Stomach (tissue), 9 donors: ENCODE measurements around the gene PNPLA8. TPM values are rescaled to one million over a fixed set of nuclear protein-coding genes. Genes with fewer than 3 reads are reported as not detected.

Source experiments
- DNase-seq, 2 donors: peaks; one replicate each; pipeline versions ENCODE4 v3.0.0 to v3.0.0-alpha.2; 2013 to 2019
- H3K27ac ChIP-seq, 5 donors: fragments of 200-600 bp in 4 of 5; sonication (generic) in 4 of 5; one replicate each; pipeline ENCODE4 v1.5.1; 2013 to 2019; ENCODE audit warnings: mild to moderate bottlenecking in 1 of 5, moderate library complexity in 1 of 5
- H3K27me3 ChIP-seq, 3 donors: fragments of 200-600 bp; sonication (generic); one replicate each; pipeline ENCODE4 v1.5.1; 2017 to 2019; ENCODE audit warnings: mixed run types in 1 of 3
- H3K36me3 ChIP-seq, 4 donors: fragments of 200-600 bp; sonication (generic); 1 replicate in 3 of 4; 2 replicates in 1 of 4; pipeline ENCODE4 v1.5.1; 2016 to 2019
- H3K4me1 ChIP-seq, 4 donors: fragments of 200-600 bp; sonication (generic); one replicate each; pipeline ENCODE4 v1.5.1; 2016 to 2019
- H3K4me3 ChIP-seq, 4 donors: fragments of 200-600 bp; sonication (generic) in 3 of 4; one replicate each; pipeline ENCODE4 v1.5.1; 2016 to 2019; ENCODE audit warnings: mild to moderate bottlenecking in 1 of 4
- H3K9me3 ChIP-seq, 4 donors: fragments of 200-600 bp; sonication (generic); one replicate each; pipeline ENCODE4 v1.5.1; 2016 to 2019
- CTCF ChIP-seq, 7 experiments: fragments of 450-650 bp in 4 of 7; fragments of 200-600 bp in 3 of 7; sonication (generic) in 3 of 7; IDR thresholded peaks; one replicate each; pipeline ENCODE4 v1.5.1; 2016 to 2019; ENCODE audit warnings: antibody characterized with exemption in 7 of 7, control low read depth in 2 of 7, mild to moderate bottlenecking in 1 of 7
- EP300 ChIP-seq: sonication (generic); formaldehyde crosslinking; IDR thresholded peaks from one replicate; pipeline ENCODE4 v1.6.1; 2017; ENCODE audit warnings: antibody characterized with exemption
- POLR2A ChIP-seq, 4 donors: fragments of 450-650 bp; IDR thresholded peaks; one replicate each; pipeline ENCODE4 v1.6.1; 2016; ENCODE audit warnings: antibody characterized with exemption in 4 of 4, control low read depth in 2 of 4, mild to moderate bottlenecking in 1 of 4, moderate library complexity in 1 of 4
- POLR2AphosphoS5 ChIP-seq, 3 donors: sonication (generic); formaldehyde crosslinking; IDR thresholded peaks; one replicate each; pipeline ENCODE4 v1.6.1; 2016; ENCODE audit warnings: antibody characterized with exemption in 3 of 3
- WGBS, 5 donors: extraction: QIAGEN DNeasy Blood & Tissue Kit in 3 of 5; methylation state at CpG; one replicate each; pipeline versions ENCODE4 v1.1.5 to v1.1.7; 2013 to 2018; 5-methylcytosine and 5-hydroxymethylcytosine counted together
- intact Hi-C: fragments of 100-400 bp; cut with DNase I; formaldehyde crosslinking; loops from one replicate; pipeline ENCODE4 v1.15.1; 2023; ENCODE audit warnings: low total_unique reads
- polyA plus RNA-seq, 3 donors: library from polyadenylated mRNA; stranded (reverse); fragments of 200-250 nt; gene quantifications; one replicate each; pipeline ENCODE4 v1.2.3, GENCODE V29; 2013
- total RNA-seq, 5 donors: library from RNA; depleted of rRNA; stranded (reverse); fragments of >200 nt; gene quantifications; one replicate each; pipeline versions ENCODE4 v1.1.0 to v1.2.3, GENCODE V29; 2014 to 2016
- donor health status: healthy with polysubstance abuse.
- donor health status: Bipolar disorder and iron deficiency.
- donor health status: healthy.

Gene PNPLA8
- total and polyA plus RNA-seq, 8 donors: 0.87 to 43.5 (median 16.7) TPM

- H3K27me3 ChIP-seq: no peaks in the 10 kb centered on the region
- no peaks in the 10 kb centered on the region for H3K9me3 ChIP-seq
- H3K36me3 ChIP-seq: peaks cover 3 to 73% (median 54%) of the 10 kb centered on the region in 4 donors
- WGBS, 5 donors: 71 to 79% (median 74%) methylated on average over 5 of the region's 5 CpGs
- no peak for TF ChIP-seq POLR2AphosphoS5 (IDR thresholded peaks at IDR 0.05)
- no peak for TF ChIP-seq CTCF (IDR thresholded peaks at IDR 0.05)
- no peak for TF ChIP-seq EP300
- TF ChIP-seq POLR2A (IDR thresholded peaks at IDR 0.05): no peak
- no peak overlapping the region for H3K4me3 ChIP-seq
- H3K27ac ChIP-seq: no peak overlapping the region
- peaks cover 0 to 16% (median 6%) of the 10 kb centered on the region in 4 donors for H3K4me1 ChIP-seq
- no peak for DNase-seq
- intact Hi-C loops: no loop called here
Observed at GRCh38 chr7:108486291-108486966, 39.5 kb downstream of the PNPLA8 start.

- Histone ChIP-seq H3K27ac (no peak overlapping the region), H3K36me3 (peaks cover under 1 to 69% (median 48%) of the 10 kb centered on the region in 4 donors), H3K27me3 (no peaks in the 10 kb centered on the region), H3K9me3 (no peaks in the 10 kb centered on the region), H3K4me1 (peaks cover 0 to 6% (median 1%) of the 10 kb centered on the region in 4 donors), H3K4me3 (no peak overlapping the region)
- TF ChIP-seq POLR2AphosphoS5 (IDR thresholded peaks at IDR 0.05) (no peak), CTCF (IDR thresholded peaks at IDR 0.05) (no peak), POLR2A (IDR thresholded peaks at IDR 0.05) (no peak), EP300 (no peak)
- 79 to 100% (median 95%) methylated on average over 1 of the region's 1 CpG for WGBS, 5 donors
- DNase-seq: no peak
- intact Hi-C loops: no loop called here
Observed at GRCh38 chr7:108484137-108484536, 41.8 kb downstream of the PNPLA8 start.

- 90 to 97% (median 92%) methylated on average over 5 of the region's 5 CpGs for WGBS, 5 donors
- H3K9me3 ChIP-seq: no peaks in the 10 kb centered on the region
- H3K36me3 ChIP-seq: peaks cover 19 to 79% (median 64%) of the 10 kb centered on the region in 4 donors
- intact Hi-C loops: no loop called here
- H3K4me1 ChIP-seq: no peaks in the 10 kb centered on the region
- no peak overlapping the region for H3K27ac ChIP-seq
- no peak overlapping the region for H3K4me3 ChIP-seq
- no peak for DNase-seq
- no peaks in the 10 kb centered on the region for H3K27me3 ChIP-seq
- TF ChIP-seq POLR2AphosphoS5 (IDR thresholded peaks at IDR 0.05) (no peak), CTCF (IDR thresholded peaks at IDR 0.05) (no peak), EP300 (no peak), POLR2A (IDR thresholded peaks at IDR 0.05) (no peak)
Observed at GRCh38 chr7:108480311-108480710, 45.6 kb downstream of the PNPLA8 start.

- Histone ChIP-seq H3K36me3 (peaks cover 19 to 79% (median 70%) of the 10 kb centered on the region in 4 donors), H3K9me3 (no peaks in the 10 kb centered on the region), H3K4me1 (no peaks in the 10 kb centered on the region), H3K4me3 (no peak overlapping the region), H3K27ac (no peak overlapping the region), H3K27me3 (no peaks in the 10 kb centered on the region)
- DNase-seq: no peak
- WGBS, 5 donors: 92 to 99% (median 98%) methylated on average over 2 of the region's 2 CpGs
- TF ChIP-seq CTCF (IDR thresholded peaks at IDR 0.05) (no peak), POLR2AphosphoS5 (IDR thresholded peaks at IDR 0.05) (no peak), POLR2A (IDR thresholded peaks at IDR 0.05) (no peak), EP300 (no peak)
- intact Hi-C loops: no loop called here
Observed at GRCh38 chr7:108479751-108480150, 46.2 kb downstream of the PNPLA8 start.
